Upper lobe of right lung (tissue), 1 donor: ENCODE measurements around the gene CARD16. TPM values are rescaled to one million over a fixed set of nuclear protein-coding genes. Genes with fewer than 3 reads are reported as not detected.

Experiments
- ATAC-seq: fragments of 200-7000 bp; cut with Tn5 transposase; one replicate; pipeline ENCODE4 v1.9.1; 2020; ENCODE audit warnings: mild to moderate bottlenecking, moderate library complexity
- DNase-seq: peaks from one replicate; pipeline ENCODE4 v3.0.0-alpha.2; 2020
- H3K27ac ChIP-seq: fragments of 200-600 bp; one replicate; pipeline ENCODE4 v1.8.0; 2022
- H3K27me3 ChIP-seq: fragments of 200-600 bp; one replicate; pipeline ENCODE4 v1.8.0; 2022; ENCODE audit warnings: mild to moderate bottlenecking
- H3K36me3 ChIP-seq: fragments of 200-600 bp; one replicate; pipeline ENCODE4 v1.8.0; 2022
- H3K4me1 ChIP-seq: fragments of 200-600 bp; one replicate; pipeline ENCODE4 v1.8.0; 2022
- H3K4me3 ChIP-seq: fragments of 200-600 bp; one replicate; pipeline ENCODE4 v1.8.0; 2022; ENCODE audit warnings: mild to moderate bottlenecking
- H3K9me3 ChIP-seq: fragments of 200-600 bp; one replicate; pipeline ENCODE4 v1.8.0; 2022
- CTCF ChIP-seq: fragments of 200-600 bp; IDR thresholded peaks from one replicate; pipeline ENCODE4 v1.8.0; 2022; ENCODE audit warnings: antibody characterized with exemption
- intact Hi-C: fragments of 100-400 bp; cut with DNase I; formaldehyde crosslinking; loops from one replicate; pipeline ENCODE4 v1.11.0; 2022
- total RNA-seq: library from RNA; stranded (reverse); fragmentation: NEBNext Ultra II Directional; extraction: Animal tissue kit (Norgen Biotek cat#: 25700); gene quantifications from one replicate; pipeline ENCODE4 v1.2.1, GENCODE V29; 2021
- donor health status: DM: no; HTN: yes; CAD: no; lungs with severe emphysema.

CARD16 gene
- total RNA-seq, 1 donor from 2014 or later = 74.0 TPM

- ATAC-seq = no peak
- no peak for TF ChIP-seq CTCF
- no peak overlapping the region for H3K27ac ChIP-seq
- H3K27me3 ChIP-seq = no peaks in the 10 kb centered on the region
- no peaks in the 10 kb centered on the region for H3K9me3 ChIP-seq
- intact Hi-C loops = no loop called here
- no peak overlapping the region for H3K4me3 ChIP-seq
- H3K36me3 ChIP-seq = no peaks in the 10 kb centered on the region
- no peak for DNase-seq
- H3K4me1 ChIP-seq = peaks cover 18% of the 10 kb centered on the region
These were observed 4.3 kb upstream of the CARD16 start for GRCh38 chr11:105049481-105049880.

- Histone ChIP-seq H3K27ac (peak overlapping the region; percentile 47), H3K27me3 (no peaks in the 10 kb centered on the region), H3K4me1 (peaks cover 34% of the 10 kb centered on the region), H3K9me3 (no peaks in the 10 kb centered on the region), H3K4me3 (no peak overlapping the region), H3K36me3 (no peaks in the 10 kb centered on the region)
- TF ChIP-seq CTCF = no peak
- ATAC-seq = peak; percentile 78
- intact Hi-C loops = no loop called here
- no peak for DNase-seq
These were observed 1.9 kb upstream of the CARD16 start for GRCh38 chr11:105046898-105047579.

- H3K27ac ChIP-seq = peak overlapping the region; percentile 90
- ATAC-seq = no peak
- peaks cover 8% of the 10 kb centered on the region for H3K36me3 ChIP-seq
- H3K27me3 ChIP-seq = no peaks in the 10 kb centered on the region
- intact Hi-C loops = no loop called here
- H3K9me3 ChIP-seq = no peaks in the 10 kb centered on the region
- peak overlapping the region; percentile 55 for H3K4me3 ChIP-seq
- no peak for TF ChIP-seq CTCF
- DNase-seq = no peak
- peaks cover 35% of the 10 kb centered on the region for H3K4me1 ChIP-seq
These were observed 651 bp upstream of the CARD16 start for GRCh38 chr11:105045676-105046296.

- DNase-seq (no peak), ATAC-seq (no peak)
- no peak for TF ChIP-seq CTCF
- no peaks in the 10 kb centered on the region for H3K9me3 ChIP-seq
- intact Hi-C loops = no loop called here
- peak overlapping the region; percentile 55 for H3K4me3 ChIP-seq
- no peaks in the 10 kb centered on the region for H3K27me3 ChIP-seq
- peaks cover 13% of the 10 kb centered on the region for H3K36me3 ChIP-seq
- peaks cover 30% of the 10 kb centered on the region for H3K4me1 ChIP-seq
- H3K27ac ChIP-seq = no peak overlapping the region
These were observed 3.0 kb downstream of the CARD16 start for GRCh38 chr11:105042178-105042577.

GRCh38 chr11:105040703-105041102, 4.4 kb downstream of the CARD16 start:
- peaks cover 13% of the 10 kb centered on the region for H3K36me3 ChIP-seq
- no peak for ATAC-seq
- peaks cover 23% of the 10 kb centered on the region for H3K4me1 ChIP-seq
- no peak overlapping the region for H3K4me3 ChIP-seq
- no peaks in the 10 kb centered on the region for H3K27me3 ChIP-seq
- DNase-seq = no peak
- no peak overlapping the region for H3K27ac ChIP-seq
- intact Hi-C loops = no loop called here
- H3K9me3 ChIP-seq = no peaks in the 10 kb centered on the region
- TF ChIP-seq CTCF = no peak
